ENCODE results near the gene ATP6V0E2. TPM values are rescaled to one million over a fixed set of nuclear protein-coding genes. Genes with fewer than 3 reads are reported as not detected.
"Not testable (repeated sequence)": the region's sequence is repeated elsewhere in the genome, so short reads cannot be mapped to it uniquely, and the experiment has no call there.

ATP6V0E2 gene
- total RNA-seq, 1 donor from 2014 or later: 19.6 TPM

- intact Hi-C loops (cut with DNase I): no loop called here
- H3K4me3 ChIP-seq: no peak overlapping the region
- no peaks in the 10 kb centered on the region for H3K4me1 ChIP-seq
- ATAC-seq (no peak), DNase-seq (peak; percentile 59)
- no peak overlapping the region for H3K27ac ChIP-seq
- no peaks in the 10 kb centered on the region for H3K9me3 ChIP-seq
- no peaks in the 10 kb centered on the region for H3K27me3 ChIP-seq
- TF ChIP-seq, protein P1, sequence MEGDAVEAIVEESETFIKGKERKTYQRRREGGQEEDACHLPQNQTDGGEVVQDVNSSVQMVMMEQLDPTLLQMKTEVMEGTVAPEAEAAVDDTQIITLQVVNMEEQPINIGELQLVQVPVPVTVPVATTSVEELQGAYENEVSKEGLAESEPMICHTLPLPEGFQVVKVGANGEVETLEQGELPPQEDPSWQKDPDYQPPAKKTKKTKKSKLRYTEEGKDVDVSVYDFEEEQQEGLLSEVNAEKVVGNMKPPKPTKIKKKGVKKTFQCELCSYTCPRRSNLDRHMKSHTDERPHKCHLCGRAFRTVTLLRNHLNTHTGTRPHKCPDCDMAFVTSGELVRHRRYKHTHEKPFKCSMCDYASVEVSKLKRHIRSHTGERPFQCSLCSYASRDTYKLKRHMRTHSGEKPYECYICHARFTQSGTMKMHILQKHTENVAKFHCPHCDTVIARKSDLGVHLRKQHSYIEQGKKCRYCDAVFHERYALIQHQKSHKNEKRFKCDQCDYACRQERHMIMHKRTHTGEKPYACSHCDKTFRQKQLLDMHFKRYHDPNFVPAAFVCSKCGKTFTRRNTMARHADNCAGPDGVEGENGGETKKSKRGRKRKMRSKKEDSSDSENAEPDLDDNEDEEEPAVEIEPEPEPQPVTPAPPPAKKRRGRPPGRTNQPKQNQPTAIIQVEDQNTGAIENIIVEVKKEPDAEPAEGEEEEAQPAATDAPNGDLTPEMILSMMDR (IDR thresholded peaks at IDR 0.05): no peak
- H3K36me3 ChIP-seq: no peaks in the 10 kb centered on the region
Measured at GRCh38 chr7:149826344-149827088, 47.3 kb upstream of the ATP6V0E2 start.

DNA sequence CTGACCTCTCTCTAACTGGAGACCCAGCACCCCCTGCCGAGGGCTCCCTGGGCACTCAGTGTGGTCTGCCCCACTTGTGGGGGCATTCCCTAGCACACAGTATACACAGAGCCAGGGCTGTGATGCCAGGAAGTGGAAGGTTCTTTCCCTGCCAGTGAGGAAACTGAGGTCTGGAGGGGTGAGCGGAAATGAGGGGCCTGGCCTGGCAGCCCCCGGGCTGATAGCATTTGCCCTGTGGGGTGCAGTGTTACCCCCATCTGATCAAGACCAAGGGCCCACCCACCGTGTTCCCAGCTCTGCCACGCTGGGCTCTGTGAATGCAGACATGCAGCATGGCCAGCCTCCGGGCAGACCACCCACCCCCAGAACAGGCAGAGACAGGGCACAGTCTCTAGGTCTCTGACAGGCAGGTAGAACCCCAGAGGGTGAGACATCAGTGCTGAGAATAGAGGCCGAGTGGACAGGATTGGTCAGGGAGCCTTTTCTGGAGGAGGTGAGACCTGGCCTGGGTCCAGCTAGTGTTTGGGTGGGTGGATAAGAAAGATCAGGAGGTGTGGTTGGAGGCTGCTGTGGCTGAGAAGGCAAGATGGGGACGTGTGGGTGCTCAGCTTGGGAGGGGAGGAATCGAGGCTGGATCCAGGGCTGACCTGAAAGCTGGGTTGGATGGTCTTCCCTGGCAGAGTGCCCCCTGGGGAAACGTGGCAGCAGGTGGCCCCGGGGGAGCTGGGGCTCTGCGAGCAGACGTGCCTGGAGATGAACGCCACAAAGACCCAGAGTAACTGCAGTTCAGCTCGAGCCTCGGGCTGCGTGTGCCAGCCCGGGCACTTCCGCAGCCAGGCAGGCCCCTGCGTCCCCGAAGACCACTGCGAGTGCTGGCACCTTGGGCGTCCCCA lies 46.4 kb upstream of the ATP6V0E2 start:
- TF ChIP-seq, protein P1 (IDR thresholded peaks at IDR 0.05): no peak
- H3K36me3 ChIP-seq: no peaks in the 10 kb centered on the region
- peak; percentile 53 for DNase-seq
- no peaks in the 10 kb centered on the region for H3K4me1 ChIP-seq
- intact Hi-C loops (cut with DNase I): no loop called here
- H3K9me3 ChIP-seq: no peaks in the 10 kb centered on the region
- no peaks in the 10 kb centered on the region for H3K27me3 ChIP-seq
- no peak overlapping the region for H3K4me3 ChIP-seq
- no peak for ATAC-seq
- no peak overlapping the region for H3K27ac ChIP-seq

- H3K4me3 ChIP-seq: no peak overlapping the region
- H3K36me3 ChIP-seq: no peaks in the 10 kb centered on the region
- H3K27me3 ChIP-seq: no peaks in the 10 kb centered on the region
- intact Hi-C loops (cut with DNase I): no loop called here
- DNase-seq (peak; percentile 52), ATAC-seq (no peak)
- H3K27ac ChIP-seq: no peak overlapping the region
- H3K9me3 ChIP-seq: no peaks in the 10 kb centered on the region
- TF ChIP-seq, protein P1 (IDR thresholded peaks at IDR 0.05): no peak
- no peaks in the 10 kb centered on the region for H3K4me1 ChIP-seq
Measured at GRCh38 chr7:149828357-149829309, 45.1 kb upstream of the ATP6V0E2 start.

- intact Hi-C loops (cut with DNase I); H3K4me1 ChIP-seq; H3K36me3 ChIP-seq; H3K9me3 ChIP-seq; H3K27ac ChIP-seq; H3K4me3 ChIP-seq; H3K27me3 ChIP-seq; ATAC-seq: not testable (repeated sequence)
- DNase-seq: peak; percentile 29
Measured at GRCh38 chr7:149830527-149830926, 43.2 kb upstream of the ATP6V0E2 start.

GRCh38 chr7:149830997-149831740 lies 42.6 kb upstream of the ATP6V0E2 start:
- intact Hi-C loops (cut with DNase I): no loop called here
- no peak overlapping the region for H3K27ac ChIP-seq
- TF ChIP-seq, protein P1 (IDR thresholded peaks at IDR 0.05): no peak
- no peak for ATAC-seq
- no peaks in the 10 kb centered on the region for H3K36me3 ChIP-seq
- peak; percentile 46 for DNase-seq
- H3K9me3 ChIP-seq: no peaks in the 10 kb centered on the region
- H3K4me1 ChIP-seq: no peaks in the 10 kb centered on the region
- H3K4me3 ChIP-seq: no peak overlapping the region
- H3K27me3 ChIP-seq: no peaks in the 10 kb centered on the region
